H1 (cell line): ENCODE data around the gene SH2D5. TPM values are rescaled to one million over a fixed set of nuclear protein-coding genes. Genes with fewer than 3 reads are reported as not detected.

ENCODE experiments used
- CTCF ChIA-PET: fragments of 300-600 bp; sonication (Branson Sonifier 250); formaldehyde crosslinking; loops from one replicate; lab custom pipeline; 2021; ENCODE audit not compliant: partially characterized antibody; lab: Charles Lee
- POLR2A ChIA-PET: fragments of 300-600 bp; sonication (Branson Sonifier 250); formaldehyde crosslinking; loops from one replicate; lab custom pipeline; 2021; ENCODE audit warnings: inconsistent platforms; ENCODE audit not compliant: partially characterized antibody; lab: Charles Lee
- DNase-seq, 2 experiments: peaks; one replicate each; pipeline versions ENCODE4 v3.0.0 to v3.0.0-alpha.2; 2010 to 2022; ENCODE audit warnings: low spot score in 2 of 2, low read depth in 1 of 2, mixed read lengths in 1 of 2
- FAIRE-seq: peaks from 2 replicates; lab custom pipeline; 2011; peaks lifted over from hg19 to GRCh38; lab: Jason Lieb, UNC
- H2AFZ ChIP-seq: 2 replicates; pipeline ENCODE4 v1.8.1; 2012; ENCODE audit warnings: low read length, inconsistent platforms
- H2AK5ac ChIP-seq: 2 replicates; pipeline ENCODE4 v1.6.1; 2013; ENCODE audit warnings: low read depth, low read length
- H2BK120ac ChIP-seq: replicated peaks from 2 replicates; pipeline ENCODE3; 2013; ENCODE audit warnings: low read depth, low read length, inconsistent platforms
- H2BK12ac ChIP-seq: 2 replicates; pipeline ENCODE4 v1.6.1; 2013; ENCODE audit warnings: low read depth, low read length
- H2BK15ac ChIP-seq: 2 replicates; pipeline ENCODE4 v1.6.1; 2013; ENCODE audit warnings: low read length
- H2BK20ac ChIP-seq: 2 replicates; pipeline ENCODE4 v1.6.1; 2013; ENCODE audit warnings: low read length
- H2BK5ac ChIP-seq: 2 replicates; pipeline ENCODE4 v1.6.1; 2013; ENCODE audit warnings: low read depth, low read length
- H3K14ac ChIP-seq: 2 replicates; pipeline ENCODE4 v1.6.1; 2013; ENCODE audit warnings: inconsistent platforms; ENCODE audit not compliant: insufficient read length
- H3K18ac ChIP-seq: 2 replicates; pipeline ENCODE4 v1.6.1; 2013; ENCODE audit warnings: low read length; ENCODE audit errors: extremely low read depth
- H3K23ac ChIP-seq: 2 replicates; pipeline ENCODE4 v1.6.1; 2013; ENCODE audit warnings: inconsistent platforms; ENCODE audit not compliant: insufficient read length
- H3K23me2 ChIP-seq: 2 replicates; pipeline ENCODE4 v1.6.1; 2013; ENCODE audit warnings: low read depth, low read length
- H3K27ac ChIP-seq: 2 replicates; pipeline ENCODE4 v1.6.1; 2011; ENCODE audit warnings: low read depth, low read length, inconsistent platforms
- H3K27me3 ChIP-seq, 4 experiments: replicated peaks in 1 of 4; 1 replicate in 1 of 4; 2 replicates in 3 of 4; pipeline versions ENCODE4 v1.6.1 to v1.8.1; 2011 to 2013; ENCODE audit warnings: low read length in 3 of 4, mild to moderate bottlenecking in 3 of 4, inconsistent platforms in 2 of 4, mixed read lengths in 2 of 4, moderate library complexity in 1 of 4; ENCODE audit not compliant: control insufficient read depth in 3 of 4, insufficient read depth in 3 of 4; ENCODE audit errors: extremely low read depth in 1 of 4
- H3K36me3 ChIP-seq, 4 experiments: 2 replicates each; pipeline versions ENCODE4 v1.6.1 to v1.8.1; 2011 to 2013; ENCODE audit warnings: mild to moderate bottlenecking in 4 of 4, low read length in 3 of 4, moderate library complexity in 2 of 4, control low read depth in 1 of 4, inconsistent platforms in 1 of 4; ENCODE audit not compliant: insufficient read depth in 4 of 4, control insufficient read depth in 2 of 4
- H3K4ac ChIP-seq: replicated peaks from 2 replicates; pipeline ENCODE3; 2013; ENCODE audit warnings: low read length, low read depth, mixed read lengths, inconsistent platforms; ENCODE audit not compliant: insufficient read length
- H3K4me1 ChIP-seq, 4 experiments: replicated peaks in 1 of 4; 1 replicate in 1 of 4; 2 replicates in 3 of 4; pipeline versions ENCODE4 v1.6.1 to v1.8.1; 2011 to 2013; ENCODE audit warnings: low read length in 3 of 4, inconsistent platforms in 2 of 4, mixed read lengths in 1 of 4; ENCODE audit not compliant: insufficient read depth in 4 of 4, control insufficient read depth in 3 of 4
- H3K4me2 ChIP-seq, 2 experiments: 2 replicates each; pipeline versions ENCODE4 v1.6.1 to v1.8.1; 2011 to 2013; ENCODE audit warnings: low read depth in 2 of 2, low read length in 2 of 2, control low read depth in 1 of 2, inconsistent platforms in 1 of 2, mild to moderate bottlenecking in 1 of 2; ENCODE audit not compliant: insufficient read depth in 1 of 2
- H3K4me3 ChIP-seq, 4 experiments: fragments of 200-600, 300-600 bp in 1 of 4; sonication (generic), shearing (Covaris generic), sonication (Bioruptor Twin) in 1 of 4; 2 replicates each; pipeline versions ENCODE4 v1.5.1 to v1.8.1; 2011 to 2016; ENCODE audit warnings: low read length in 4 of 4, low read depth in 3 of 4, control low read depth in 2 of 4, inconsistent platforms in 2 of 4, mild to moderate bottlenecking in 2 of 4, mixed read lengths in 1 of 4, moderate library complexity in 1 of 4; ENCODE audit not compliant: insufficient read depth in 2 of 4; ENCODE audit errors: extremely low read depth in 1 of 4
- H3K56ac ChIP-seq: replicated peaks from 2 replicates; pipeline ENCODE3; 2013; ENCODE audit warnings: low read depth, mild to moderate bottlenecking, mixed read lengths, low read length, inconsistent platforms; ENCODE audit not compliant: insufficient read length
- H3K79me1 ChIP-seq: 2 replicates; pipeline ENCODE4 v1.6.1; 2013; ENCODE audit warnings: low read depth, low read length, control low read depth
- H3K79me2 ChIP-seq, 2 experiments: 2 replicates each; pipeline versions ENCODE4 v1.6.1 to v1.8.1; 2012 to 2013; ENCODE audit warnings: low read length in 2 of 2, mild to moderate bottlenecking in 2 of 2, inconsistent platforms in 1 of 2; ENCODE audit not compliant: insufficient read depth in 2 of 2, control insufficient read depth in 1 of 2
- H3K9ac ChIP-seq, 4 experiments: replicated peaks in 1 of 4; 1 replicate in 1 of 4; 2 replicates in 3 of 4; pipeline versions ENCODE4 v1.6.1 to v1.8.1; 2011 to 2013; ENCODE audit warnings: low read depth in 3 of 4, low read length in 3 of 4, control low read depth in 2 of 4, mild to moderate bottlenecking in 2 of 4, moderate library complexity in 2 of 4, inconsistent platforms in 1 of 4; ENCODE audit errors: extremely low read depth in 1 of 4
- H3K9me3 ChIP-seq, 2 experiments: 2 replicates each; pipeline versions ENCODE4 v1.6.1 to v1.8.1; 2012 to 2013; ENCODE audit warnings: mild to moderate bottlenecking in 2 of 2, moderate library complexity in 2 of 2, control low read depth in 1 of 2, inconsistent platforms in 1 of 2, low read depth in 1 of 2, low read length in 1 of 2, mixed read lengths in 1 of 2; ENCODE audit not compliant: insufficient read depth in 2 of 2
- H4K20me1 ChIP-seq, 2 experiments: replicated peaks in 1 of 2; 2 replicates each; pipeline versions ENCODE3 to v1.8.1; 2011 to 2013; ENCODE audit warnings: inconsistent platforms in 2 of 2, low read length in 2 of 2, mild to moderate bottlenecking in 1 of 2; ENCODE audit not compliant: insufficient read depth in 2 of 2, control insufficient read depth in 1 of 2
- H4K5ac ChIP-seq: 2 replicates; pipeline ENCODE4 v1.6.1; 2013; ENCODE audit warnings: low read length, low read depth, mixed read lengths, inconsistent platforms; ENCODE audit not compliant: insufficient read length
- H4K8ac ChIP-seq: 2 replicates; pipeline ENCODE4 v1.8.0; 2013; ENCODE audit warnings: mild to moderate bottlenecking, moderate library complexity, low read length, inconsistent platforms; ENCODE audit not compliant: insufficient read depth; ENCODE audit errors: extremely low read depth
- H4K91ac ChIP-seq: replicated peaks from 2 replicates; pipeline ENCODE3; 2013; ENCODE audit warnings: low read length, mixed read lengths, inconsistent platforms; ENCODE audit not compliant: insufficient read length
- PHF8 ChIP-seq: fragments of 200-600 bp; sonication (generic); conservative IDR thresholded peaks from 2 replicates; pipeline ENCODE4 v1.7.1; 2012; ENCODE audit warnings: low read depth, mild to moderate bottlenecking, inconsistent platforms, low read length, moderate library complexity
- POU5F1 ChIP-seq: IDR thresholded peaks from 2 replicates; pipeline ENCODE4 v1.6.1; 2011; ENCODE audit warnings: low read depth, mild to moderate bottlenecking, low read length, moderate library complexity
- RAD21 ChIP-seq, 2 experiments: IDR thresholded peaks in 1 of 2; conservative IDR thresholded peaks in 1 of 2; 2 replicates each; pipeline ENCODE4 v1.6.1; 2011; ENCODE audit warnings: low read depth in 2 of 2, low read length in 2 of 2, improper control_type of control experiment in 1 of 2, inconsistent platforms in 1 of 2, mild to moderate bottlenecking in 1 of 2, moderate library complexity in 1 of 2
- SAP30 ChIP-seq: fragments of 300-600 bp; sonication (generic); IDR thresholded peaks from 2 replicates; pipeline ENCODE4 v1.7.1; 2012; ENCODE audit warnings: low read length, moderate library complexity, mild to moderate bottlenecking, inconsistent platforms; ENCODE audit not compliant: insufficient read depth, insufficient replicate concordance
- TAF1 ChIP-seq: IDR thresholded peaks from 2 replicates; pipeline ENCODE4 v1.6.1; 2011; ENCODE audit warnings: mild to moderate bottlenecking, low read depth, low read length
- YY1 ChIP-seq: IDR thresholded peaks from 2 replicates; pipeline ENCODE4 v1.6.1; 2011; ENCODE audit warnings: low read depth, mild to moderate bottlenecking, low read length
- WGBS, 2 experiments: shearing (Covaris generic) in 1 of 2; methylation state at CpG; one replicate each; pipeline versions ENCODE4 v1.1.6 to v1.1.7; 2013 to 2015; ENCODE audit warnings: low lambda C conversion rate in 2 of 2, mixed read lengths in 2 of 2, inconsistent platforms in 1 of 2, low coverage in 1 of 2, missing lambda C conversion rate in 1 of 2; ENCODE audit not compliant: insufficient replicate concordance in 2 of 2, insufficient coverage in 1 of 2, insufficient read length in 1 of 2; ENCODE audit errors: extremely low coverage in 1 of 2, missing lambda C conversion rate in 1 of 2; 5-methylcytosine and 5-hydroxymethylcytosine counted together
- polyA plus RNA-seq, 7 experiments: library from polyadenylated mRNA; depleted of rRNA in 3 of 7; stranded (reverse) in 5 of 7; unstranded in 2 of 7; fragments of >200 nt in 5 of 7; fragments of 200-250 nt in 2 of 7; gene quantifications; 1 replicate in 5 of 7; 2 replicates in 1 of 7; 4 replicates in 1 of 7; pipeline versions ENCODE4 v1.2.1 to v1.2.3, GENCODE V29; 2011 to 2013; ENCODE audit warnings: missing spikeins in 2 of 7, mixed read lengths in 2 of 7
- total RNA-seq: library from RNA; stranded (reverse); fragmentation: NEBNext Ultra II Directional; extraction: Animal tissue kit (Norgen Biotek cat#: 25700); gene quantifications from 2 replicates; pipeline ENCODE4 v1.2.1, GENCODE V29; 2021

The SH2D5 gene
- total and polyA plus RNA-seq, 2 of the 8 experiments (the other 6 are each of a cell fraction or from before 2014, with no cell fraction given), result 13.2 to 18.4 TPM

- Histone ChIP-seq H3K4me1 (no peaks in the 10 kb centered on the region), H4K91ac (no peak overlapping the region), H3K4ac (no peak overlapping the region), H3K79me1 (no peaks in the 10 kb centered on the region), H4K20me1 (peaks cover 0 to 18% of the 10 kb centered on the region in 2 experiments), H3K18ac (no peak overlapping the region), H2BK20ac (no peak overlapping the region), H3K14ac (no peak overlapping the region), H2AFZ (no peak overlapping the region), H2BK12ac (no peak overlapping the region), H3K56ac (no peak overlapping the region), H2BK5ac (no peak overlapping the region), H3K9me3 (no peaks in the 10 kb centered on the region), H4K8ac (no peak overlapping the region), H3K27me3 (no peaks in the 10 kb centered on the region), H3K9ac (no peak overlapping the region), H3K23me2 (peaks cover 8% of the 10 kb centered on the region; the same call in 1 of the 2 replicates), H3K27ac (no peak overlapping the region), H3K36me3 (no peaks in the 10 kb centered on the region; a peak in 2 of 8 replicates), H3K4me2 (no peak overlapping the region), H3K4me3 (no peak overlapping the region), H4K5ac (no peak overlapping the region), H3K79me2 (no peaks in the 10 kb centered on the region), H2BK15ac (no peak overlapping the region), H2AK5ac (no peak overlapping the region), H2BK120ac (no peak overlapping the region), H3K23ac (no peak overlapping the region)
- 84% methylated on average over 5 of the region's 5 CpGs; no CpG with 5 or more reads in 1 of the 2 experiments for WGBS, 2 experiments
- no peak for FAIRE-seq
- ChIA-PET POLR2A (interaction anchor here (1.0 kb wide), 1 partner anchor 20 kb away, joined by 3 read pairs; no protein-coding TSS in a partner anchor), CTCF (interaction anchor here (0.6 to 4.6 kb wide), 7 partner anchors 8 to 59 kb away, joined by 3 to 29 read pairs (median 5); partner anchors contain the start of genes KIF17 and SH2D5)
- DNase-seq, result no peak
- TF ChIP-seq SAP30 (no peak), TAF1 (no peak), POU5F1 (no peak), RAD21 (IDR thresholded peaks at IDR 0.05 in 1 of 2, conservative IDR thresholded peaks at IDR 0.05 in 1 of 2; ENCODE audit: low read depth in 2 of 2, low read length in 2 of 2) (no peak), YY1 (no peak), PHF8 (no peak)
Observed at GRCh38 chr1:20706841-20707240, 25.7 kb downstream of the SH2D5 start.
